SU-DHL-6 (cell line): ENCODE measurements around the gene LRRC56.

Experiments
- EZH2phosphoT487 ChIP-seq: fragments of 200-600 bp; sonication (generic), shearing (Covaris generic); conservative IDR thresholded peaks from 2 replicates; pipeline ENCODE4 v1.6.1; 2018; ENCODE audit warnings: mild to moderate bottlenecking, antibody characterized with exemption, low read length, moderate library complexity, mixed read lengths
- TF ChIP-seq, protein P1 (sequence below): fragments of 200-600 bp; sonication (generic); IDR thresholded peaks from one replicate; pipeline ENCODE4 v1.5.1; 2017; ENCODE audit warnings: antibody characterized with exemption, mild to moderate bottlenecking, low read length, moderate library complexity; ENCODE audit not compliant: insufficient read depth, poor library complexity, severe bottlenecking

DNA sequence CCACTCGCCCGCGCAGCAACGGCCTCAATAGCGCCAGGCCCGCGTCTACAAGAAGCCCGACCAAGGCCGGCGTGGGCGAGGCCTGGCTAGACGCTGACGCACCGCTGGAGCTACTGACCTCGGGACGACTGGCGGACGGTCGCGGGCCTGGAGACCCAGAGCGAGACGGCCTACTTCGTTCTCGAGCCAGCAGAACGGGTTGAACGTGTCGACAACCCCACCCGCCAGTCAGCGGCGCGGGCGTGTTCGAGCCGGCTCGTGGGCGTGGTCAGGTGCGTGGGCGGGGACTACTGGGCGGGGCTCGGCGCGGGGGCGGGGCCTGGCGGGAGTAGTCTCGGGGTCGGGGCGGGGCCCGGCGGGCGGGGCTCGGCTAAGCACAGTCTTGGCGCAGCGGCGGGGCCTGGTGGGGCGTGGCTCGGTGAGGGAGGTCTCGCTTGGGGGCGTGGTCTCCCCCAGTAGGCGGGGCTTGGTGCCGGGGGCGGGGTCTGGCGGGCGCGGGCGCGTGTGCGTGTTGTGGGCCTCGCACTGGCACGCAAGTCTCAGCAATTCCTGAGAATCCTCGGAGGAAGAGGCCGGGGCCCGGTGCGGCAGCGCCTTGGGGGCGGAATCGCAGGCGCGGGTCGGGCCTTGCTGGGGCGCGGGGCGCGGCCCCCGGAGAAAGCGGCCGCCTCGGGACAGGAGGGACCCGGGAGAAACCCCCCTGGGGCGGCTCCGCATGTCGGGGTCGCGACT is 30.2 kb upstream of the LRRC56 start, which contains the start of gene RNH1:
- TF ChIP-seq, protein P1, sequence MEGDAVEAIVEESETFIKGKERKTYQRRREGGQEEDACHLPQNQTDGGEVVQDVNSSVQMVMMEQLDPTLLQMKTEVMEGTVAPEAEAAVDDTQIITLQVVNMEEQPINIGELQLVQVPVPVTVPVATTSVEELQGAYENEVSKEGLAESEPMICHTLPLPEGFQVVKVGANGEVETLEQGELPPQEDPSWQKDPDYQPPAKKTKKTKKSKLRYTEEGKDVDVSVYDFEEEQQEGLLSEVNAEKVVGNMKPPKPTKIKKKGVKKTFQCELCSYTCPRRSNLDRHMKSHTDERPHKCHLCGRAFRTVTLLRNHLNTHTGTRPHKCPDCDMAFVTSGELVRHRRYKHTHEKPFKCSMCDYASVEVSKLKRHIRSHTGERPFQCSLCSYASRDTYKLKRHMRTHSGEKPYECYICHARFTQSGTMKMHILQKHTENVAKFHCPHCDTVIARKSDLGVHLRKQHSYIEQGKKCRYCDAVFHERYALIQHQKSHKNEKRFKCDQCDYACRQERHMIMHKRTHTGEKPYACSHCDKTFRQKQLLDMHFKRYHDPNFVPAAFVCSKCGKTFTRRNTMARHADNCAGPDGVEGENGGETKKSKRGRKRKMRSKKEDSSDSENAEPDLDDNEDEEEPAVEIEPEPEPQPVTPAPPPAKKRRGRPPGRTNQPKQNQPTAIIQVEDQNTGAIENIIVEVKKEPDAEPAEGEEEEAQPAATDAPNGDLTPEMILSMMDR: no peak
- TF ChIP-seq EZH2phosphoT487: no peak
